Globus pallidus (tissue), 1 donor: ENCODE results near the gene S100PBP.
"Not testable (repeated sequence)": the region's sequence is repeated elsewhere in the genome, so short reads cannot be mapped to it uniquely, and the experiment has no call there.

Source experiments
- DNase-seq: peaks from one replicate; pipeline ENCODE4 v3.0.0-alpha.2; 2015; ENCODE audit warnings: low spot score

The S100PBP gene

DNA sequence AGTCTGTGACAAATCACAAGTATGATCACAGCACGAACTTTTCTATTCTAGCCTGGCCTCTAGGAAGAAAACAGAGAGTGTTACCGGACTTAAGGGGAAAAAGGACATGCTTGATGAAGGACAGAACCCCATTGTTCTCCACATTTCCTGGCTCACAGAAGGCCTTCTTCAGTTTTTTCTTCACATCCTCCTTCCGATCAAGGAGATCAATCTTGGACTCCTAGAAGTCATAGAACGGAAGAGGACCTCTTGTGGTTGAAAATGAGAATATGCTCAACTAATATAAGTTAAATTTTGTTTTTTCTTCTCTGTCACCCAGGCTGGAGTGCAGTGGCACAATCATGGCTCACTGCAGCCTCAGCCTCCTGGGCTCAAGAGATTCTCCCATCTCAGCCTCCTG lies 30.6 kb upstream of the S100PBP start:
- no peak for DNase-seq

- not testable (repeated sequence) for DNase-seq
Measured at GRCh38 chr1:32789356-32789755, 28.1 kb upstream of the S100PBP start.

- no peak for DNase-seq
Measured at GRCh38 chr1:32791881-32792280, 25.6 kb upstream of the S100PBP start.

DNA sequence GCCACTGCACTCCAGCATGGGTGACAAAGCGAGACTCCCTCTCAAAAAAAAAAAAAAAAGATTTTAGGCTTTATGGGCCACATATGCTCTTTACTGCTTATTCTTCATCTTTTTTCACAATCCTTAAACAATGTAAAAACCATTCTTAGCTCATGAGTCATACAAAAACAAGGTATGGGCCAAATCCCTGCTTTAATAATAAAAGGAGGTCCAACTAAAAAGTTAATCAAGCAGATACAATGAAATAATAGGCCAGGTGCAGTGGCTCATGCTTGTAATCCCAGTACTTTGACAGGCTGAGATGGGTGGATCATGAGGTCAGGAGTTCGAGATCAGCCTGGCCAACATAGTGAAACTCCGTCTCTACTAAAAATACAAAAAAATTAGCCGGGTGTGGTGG lies 21.7 kb upstream of the S100PBP start:
- not testable (repeated sequence) for DNase-seq

- no peak for DNase-seq
Measured at GRCh38 chr1:32797456-32797855, 20.0 kb upstream of the S100PBP start.

DNA sequence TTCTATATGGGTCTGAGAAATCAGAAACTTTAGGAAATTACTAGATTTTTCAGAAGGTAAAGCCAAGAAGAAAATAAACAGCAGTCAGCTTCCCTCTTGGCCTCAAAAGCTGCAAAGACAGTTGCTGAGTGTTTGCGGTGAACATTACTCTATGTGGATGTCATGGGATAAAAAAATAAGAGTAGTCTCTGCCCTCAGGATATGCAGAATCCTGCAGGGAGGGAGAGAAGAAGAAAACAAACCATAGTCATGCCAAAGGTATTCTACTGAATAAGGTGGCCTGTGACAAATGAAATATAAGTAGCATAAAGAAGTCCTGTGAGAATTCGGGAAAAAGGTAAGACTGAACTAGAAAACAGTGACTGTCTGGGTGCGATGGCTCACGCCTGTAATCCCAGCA lies 19.3 kb upstream of the S100PBP start:
- no peak for DNase-seq

DNA sequence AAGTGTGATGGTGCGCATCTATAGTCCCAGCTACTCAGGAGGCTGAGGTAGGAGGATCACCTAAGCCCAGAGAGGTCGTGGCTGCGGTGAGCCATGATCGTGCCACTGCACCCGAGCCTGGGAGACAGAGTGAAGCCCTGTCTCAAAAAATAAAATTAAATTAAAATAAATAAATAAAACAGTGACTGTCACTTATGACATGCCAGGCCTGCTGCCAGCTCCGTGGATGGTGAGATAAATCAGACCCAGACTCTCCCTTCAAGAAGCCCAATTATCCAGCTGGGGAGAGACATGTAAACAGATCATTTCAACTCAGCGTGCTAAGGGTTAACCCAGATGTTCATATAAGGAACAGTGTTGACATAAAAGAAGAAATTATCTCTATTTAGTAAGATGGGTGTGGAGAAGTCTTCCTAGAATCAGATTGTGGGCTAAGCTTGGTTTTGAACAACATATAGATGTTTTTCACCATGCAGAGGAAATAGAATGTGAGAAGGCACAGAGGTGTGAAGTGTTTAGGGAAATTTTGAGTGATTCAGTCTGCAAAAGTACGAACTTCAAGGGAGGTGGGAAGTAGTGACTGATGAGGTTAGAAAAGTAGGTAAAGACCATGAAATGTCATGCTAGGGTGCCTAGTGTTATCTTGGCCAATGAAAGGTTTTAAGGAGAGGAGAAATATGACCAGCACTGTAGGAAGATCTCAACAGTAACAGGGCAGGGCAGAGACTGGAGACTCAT lies 18.6 kb upstream of the S100PBP start:
- DNase-seq, result no peak

- no peak for DNase-seq
Measured at GRCh38 chr1:32801096-32801715, 16.2 kb upstream of the S100PBP start.

DNA sequence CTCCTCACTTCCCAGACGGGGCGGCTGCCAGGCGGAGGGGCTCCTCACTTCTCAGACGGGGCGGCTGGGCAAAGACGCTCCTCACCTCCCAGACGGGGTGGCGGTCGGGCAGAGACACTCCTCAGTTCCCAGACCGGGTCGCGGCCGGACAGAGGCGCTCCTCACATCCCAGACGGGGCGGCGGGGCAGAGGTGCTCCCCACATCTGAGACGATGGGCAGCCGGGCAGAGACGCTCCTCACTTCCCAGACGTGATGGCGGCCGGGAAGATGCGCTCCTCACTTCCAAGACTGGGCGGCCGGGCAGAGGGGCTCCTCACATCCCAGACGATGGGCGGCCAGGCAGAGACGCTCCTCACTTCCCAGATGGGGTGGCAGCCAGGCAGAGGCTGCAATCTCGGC lies 13.0 kb upstream of the S100PBP start:
- not testable (repeated sequence) for DNase-seq

GRCh38 chr1:32806290-32806689 lies 11.2 kb upstream of the S100PBP start:
- DNase-seq, result no peak

GRCh38 chr1:32806910-32807523 lies 10.4 kb upstream of the S100PBP start:
- no peak for DNase-seq

DNA sequence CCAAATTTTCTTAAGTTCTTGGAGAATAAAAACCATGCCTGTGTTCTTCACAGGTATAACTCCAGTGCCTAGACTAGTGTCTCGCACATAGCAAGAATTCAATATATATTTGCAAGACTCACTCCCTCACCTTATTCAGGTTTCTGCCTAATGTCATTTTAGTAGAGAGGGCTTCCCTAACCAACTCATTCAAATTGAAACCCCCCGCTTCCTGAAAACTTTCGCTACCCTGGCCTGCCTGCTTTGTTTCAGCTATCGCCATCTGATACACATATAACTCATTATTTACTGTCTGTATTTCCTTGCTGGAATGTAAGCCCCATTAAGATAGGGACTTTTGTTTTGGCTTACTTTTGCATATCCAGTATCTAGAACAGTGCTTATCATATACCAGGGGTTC lies 8.9 kb upstream of the S100PBP start:
- no peak for DNase-seq

DNA sequence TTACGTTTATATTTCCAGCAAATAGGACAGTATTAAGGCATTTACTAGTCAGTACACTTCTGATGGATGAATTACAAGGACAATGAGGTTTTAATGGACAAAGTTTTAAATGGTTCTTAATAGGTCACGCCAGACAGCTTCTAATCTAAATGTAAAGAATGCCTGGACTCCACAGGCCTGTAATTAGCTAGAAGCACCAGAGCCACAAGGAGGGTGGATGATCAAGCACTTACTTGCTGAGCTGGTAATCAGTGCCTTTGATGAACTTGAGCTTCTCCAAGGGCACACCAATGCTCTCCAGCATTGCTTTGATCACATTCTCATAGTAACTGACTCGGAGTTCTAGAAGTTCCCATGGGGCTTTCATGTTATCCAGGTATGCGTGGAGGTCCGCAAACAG lies 7.1 kb upstream of the S100PBP start:
- DNase-seq, result no peak

DNA sequence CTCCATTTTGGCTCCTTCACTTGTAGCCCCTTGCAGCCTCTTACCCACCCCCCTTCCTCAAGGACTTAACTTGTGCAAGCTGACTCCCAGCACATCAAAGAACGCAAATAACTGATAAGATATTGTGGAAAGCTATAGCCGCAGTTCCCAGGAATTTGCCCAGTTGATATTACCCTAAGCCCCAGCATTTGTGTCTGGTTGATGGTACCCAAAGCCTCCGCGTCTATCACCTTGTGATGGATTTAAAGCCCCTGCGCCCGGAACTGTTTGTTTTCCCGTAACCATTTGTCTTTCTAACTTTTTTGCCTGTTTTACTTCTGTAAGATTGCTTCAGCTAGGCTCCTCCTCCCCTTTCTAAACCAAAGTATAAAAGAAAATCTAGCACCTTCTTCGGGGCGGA lies 6.2 kb upstream of the S100PBP start:
- no peak for DNase-seq

- DNase-seq, result no peak
Measured at GRCh38 chr1:32811917-32812316, 5.5 kb upstream of the S100PBP start.

- DNase-seq, result no peak
Measured at GRCh38 chr1:32813941-32814739, 3.3 kb upstream of the S100PBP start.

DNA sequence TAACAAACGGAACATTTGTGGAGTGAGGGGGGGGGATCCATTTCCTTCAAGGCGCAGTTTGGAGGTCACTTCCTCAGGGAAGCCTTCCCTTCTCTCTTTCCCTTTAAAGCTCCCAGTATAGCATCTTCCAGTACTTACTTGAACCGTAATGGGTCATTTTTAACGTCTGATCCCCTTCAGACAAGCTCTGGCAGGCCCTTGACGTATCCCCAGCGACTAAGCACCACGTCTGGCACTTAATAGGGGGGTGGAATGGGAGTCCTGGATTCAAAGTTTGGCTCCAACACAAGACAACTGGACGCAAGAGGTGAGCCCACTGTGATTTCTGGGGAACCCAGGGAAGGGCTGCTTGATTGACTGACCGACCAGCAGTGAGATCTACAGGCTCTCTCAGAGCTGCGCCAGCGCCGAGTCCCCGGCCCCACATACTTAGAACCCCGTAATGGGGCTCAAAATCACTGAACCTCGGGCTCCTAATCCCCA lies 736 bp upstream of the S100PBP start:
- DNase-seq, result peak; percentile 33

DNA sequence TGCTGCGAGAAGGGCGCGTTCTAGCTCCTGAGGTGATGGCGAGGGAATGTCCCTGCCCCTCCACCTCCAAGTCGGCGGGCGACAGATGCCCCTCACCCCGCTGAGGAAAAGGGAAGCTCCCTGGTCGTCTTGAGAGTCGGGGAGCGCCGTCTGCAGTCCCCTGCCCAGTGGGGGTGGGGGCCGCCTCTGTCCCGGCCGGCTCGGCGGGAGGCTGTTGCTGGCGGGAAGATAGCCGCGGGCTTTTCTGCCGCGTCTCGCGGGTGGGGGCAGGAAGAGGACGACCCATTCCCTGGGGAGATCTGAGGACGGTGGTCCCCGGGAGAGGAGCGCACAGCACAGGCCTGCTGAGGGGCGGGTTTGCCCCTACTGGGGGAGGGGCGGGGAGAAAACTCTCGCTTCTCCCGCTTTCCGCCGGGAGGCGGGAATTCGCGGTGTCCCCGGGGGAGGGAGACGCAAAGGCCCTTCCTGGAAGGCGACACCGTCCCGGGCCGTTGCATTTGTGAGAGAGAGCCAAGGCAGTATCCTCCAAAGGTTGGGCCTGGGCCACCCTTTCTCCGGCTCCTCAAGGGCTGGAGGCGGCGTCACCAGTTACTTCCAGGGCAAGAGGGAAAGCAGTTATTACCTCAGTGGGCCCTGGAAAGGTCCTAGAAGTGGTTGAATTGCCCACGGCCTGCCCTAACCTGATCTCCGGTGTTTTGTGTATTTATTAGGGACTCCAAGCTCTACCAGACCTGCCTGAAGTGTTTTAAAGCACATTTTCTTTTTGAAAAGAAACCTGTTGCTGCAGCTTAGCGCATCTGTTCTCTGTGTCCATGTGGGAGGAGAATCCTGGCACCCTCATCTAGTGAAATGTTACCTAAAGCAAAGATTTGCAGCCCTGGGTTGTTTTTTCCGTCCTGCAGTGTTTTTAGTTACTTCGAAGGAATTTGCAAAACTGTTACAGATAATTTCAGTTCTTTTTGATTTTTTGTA lies 648 bp downstream of the S100PBP start:
- DNase-seq, result peak; percentile 46

DNA sequence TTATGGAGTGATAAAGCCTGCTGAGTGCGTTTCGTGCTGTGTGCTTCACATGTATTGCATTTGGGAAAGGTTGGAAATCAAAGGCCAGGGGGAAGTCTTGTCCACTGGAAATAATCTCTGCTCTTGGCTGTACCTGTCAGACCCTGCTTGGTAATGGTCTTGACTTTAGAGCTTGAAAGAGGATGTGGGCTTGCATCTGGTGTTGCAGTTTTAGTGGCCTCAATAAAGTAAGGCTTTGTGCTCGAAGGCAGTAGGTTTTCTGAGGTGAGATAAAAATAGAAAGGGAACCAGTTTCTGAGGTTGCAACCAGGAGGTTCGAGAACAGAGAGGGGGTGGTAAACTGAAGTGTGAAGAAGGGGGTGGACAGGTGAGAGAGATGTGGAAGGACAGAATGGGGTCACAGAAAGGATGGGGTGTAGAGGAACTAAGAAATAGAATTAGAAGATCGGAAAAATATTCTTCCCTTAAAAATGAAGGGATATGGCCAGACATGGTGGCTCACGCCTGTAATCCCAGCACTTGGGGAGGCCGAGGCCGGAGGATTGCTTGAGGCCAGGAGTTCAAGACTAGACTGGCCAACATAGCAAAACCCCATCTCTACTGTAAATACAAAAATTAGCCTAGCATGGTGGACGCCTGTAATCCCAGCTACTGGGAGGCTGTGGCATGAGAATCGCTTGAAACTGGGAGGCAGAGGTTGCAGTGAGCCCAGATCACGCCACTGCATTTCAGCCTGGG lies 1.5 kb downstream of the S100PBP start:
- DNase-seq, result no peak

GRCh38 chr1:32825181-32825580 lies 7.7 kb downstream of the S100PBP start:
- no peak for DNase-seq

- no peak for DNase-seq
Measured at GRCh38 chr1:32828341-32828740, 10.9 kb downstream of the S100PBP start.
